GM18907 (cell line): ENCODE data around the gene PASD1.
"Not testable (repeated sequence)": the region's sequence is repeated elsewhere in the genome, so short reads cannot be mapped to it uniquely, and the experiment has no call there.

Experiments used
- ATAC-seq: cut with Tn5 transposase; IDR thresholded peaks from one replicate; pipeline ENCODE4 v1.9.1; 2021; ENCODE audit warnings: mild to moderate bottlenecking, moderate library complexity; ENCODE audit not compliant: unreplicated experiment

PASD1 gene, protein sequence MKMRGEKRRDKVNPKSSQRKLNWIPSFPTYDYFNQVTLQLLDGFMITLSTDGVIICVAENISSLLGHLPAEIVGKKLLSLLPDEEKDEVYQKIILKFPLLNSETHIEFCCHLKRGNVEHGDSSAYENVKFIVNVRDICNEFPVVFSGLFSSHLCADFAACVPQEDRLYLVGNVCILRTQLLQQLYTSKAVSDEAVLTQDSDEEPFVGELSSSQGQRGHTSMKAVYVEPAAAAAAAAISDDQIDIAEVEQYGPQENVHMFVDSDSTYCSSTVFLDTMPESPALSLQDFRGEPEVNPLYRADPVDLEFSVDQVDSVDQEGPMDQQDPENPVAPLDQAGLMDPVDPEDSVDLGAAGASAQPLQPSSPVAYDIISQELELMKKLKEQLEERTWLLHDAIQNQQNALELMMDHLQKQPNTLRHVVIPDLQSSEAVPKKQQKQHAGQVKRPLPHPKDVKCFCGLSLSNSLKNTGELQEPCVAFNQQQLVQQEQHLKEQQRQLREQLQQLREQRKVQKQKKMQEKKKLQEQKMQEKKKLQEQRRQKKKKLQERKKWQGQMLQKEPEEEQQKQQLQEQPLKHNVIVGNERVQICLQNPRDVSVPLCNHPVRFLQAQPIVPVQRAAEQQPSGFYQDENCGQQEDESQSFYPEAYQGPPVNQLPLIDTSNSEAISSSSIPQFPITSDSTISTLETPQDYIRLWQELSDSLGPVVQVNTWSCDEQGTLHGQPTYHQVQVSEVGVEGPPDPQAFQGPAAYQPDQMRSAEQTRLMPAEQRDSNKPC

DNA sequence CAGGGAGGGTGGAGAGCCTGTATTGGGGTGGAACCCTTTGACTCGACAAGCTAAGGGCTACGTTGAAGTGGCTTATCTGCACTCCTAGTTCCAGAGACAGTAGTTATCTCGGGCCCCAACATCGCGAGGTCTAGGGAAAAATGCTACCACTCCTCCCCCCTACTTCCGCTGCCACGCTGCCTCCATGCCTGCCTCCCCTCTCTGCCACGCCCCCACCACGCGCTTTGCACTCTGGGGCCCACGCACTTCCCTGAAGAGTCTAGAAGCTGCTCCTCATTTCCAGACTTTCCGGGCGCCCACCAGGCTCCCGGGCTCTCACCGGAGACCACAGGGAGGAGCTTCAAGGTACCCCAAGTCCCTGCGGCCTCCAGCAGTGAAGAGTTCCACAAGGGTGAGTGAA, at the start of gene PASD1:
Gene PASD1 (plus strand): TSS at position 227 of the 400 bp plus-strand sequence. CDS start 37,879 bp downstream, outside the sequence.
- ATAC-seq, result no peak

DNA sequence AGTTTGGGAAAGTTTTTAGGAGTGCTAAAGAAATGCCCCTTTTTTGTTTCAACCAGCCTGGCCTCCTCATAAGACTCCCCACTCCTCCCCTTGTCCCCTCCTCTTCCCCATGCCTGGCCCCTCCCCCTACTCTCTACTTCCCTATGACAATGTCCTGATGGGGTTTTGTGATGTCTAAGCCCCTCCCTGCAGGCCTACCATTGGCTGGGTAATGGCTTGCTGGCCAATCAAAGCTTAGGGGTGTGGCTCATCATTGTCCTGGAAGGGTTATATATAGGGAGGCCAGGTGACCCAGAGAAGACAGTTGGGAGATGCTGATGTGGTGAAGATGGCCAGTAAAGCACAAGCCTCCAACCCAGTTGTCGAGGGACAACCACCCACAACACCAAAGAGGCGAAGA, 48.2 kb upstream of the PASD1 start:
- ATAC-seq, result no peak

DNA sequence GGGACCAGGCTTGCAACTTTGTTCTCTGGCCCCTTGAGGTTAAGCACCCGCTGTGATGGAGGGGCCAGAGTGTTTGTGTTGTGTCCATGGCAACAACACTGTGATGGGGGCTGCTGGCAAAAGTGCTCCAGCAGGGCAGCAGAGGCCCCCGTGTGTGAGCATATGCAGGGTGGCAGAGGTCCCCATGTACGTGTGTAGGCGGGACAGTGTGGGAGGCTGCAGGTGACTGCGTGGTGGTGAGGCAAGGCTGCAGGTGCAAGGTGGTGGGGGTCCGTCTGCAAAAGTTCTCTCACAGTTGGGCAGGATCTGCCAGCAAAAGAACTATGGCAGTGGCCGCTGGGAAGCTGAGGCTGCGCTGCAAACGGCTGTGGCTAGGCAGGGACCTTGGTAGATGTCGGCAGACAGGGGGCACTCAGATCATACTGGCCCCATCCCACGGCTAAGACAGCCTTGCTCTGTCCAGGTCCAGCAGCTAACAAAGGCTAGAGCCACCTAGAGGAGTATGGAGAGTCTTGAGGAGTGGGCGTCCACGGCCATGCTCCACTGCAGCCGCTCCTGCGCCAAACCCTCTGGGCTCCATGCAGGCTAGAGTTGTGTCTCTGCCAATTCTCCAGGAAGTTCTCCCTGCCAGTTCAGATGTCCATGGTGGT, 46.8 kb upstream of the PASD1 start:
- no peak for ATAC-seq

DNA sequence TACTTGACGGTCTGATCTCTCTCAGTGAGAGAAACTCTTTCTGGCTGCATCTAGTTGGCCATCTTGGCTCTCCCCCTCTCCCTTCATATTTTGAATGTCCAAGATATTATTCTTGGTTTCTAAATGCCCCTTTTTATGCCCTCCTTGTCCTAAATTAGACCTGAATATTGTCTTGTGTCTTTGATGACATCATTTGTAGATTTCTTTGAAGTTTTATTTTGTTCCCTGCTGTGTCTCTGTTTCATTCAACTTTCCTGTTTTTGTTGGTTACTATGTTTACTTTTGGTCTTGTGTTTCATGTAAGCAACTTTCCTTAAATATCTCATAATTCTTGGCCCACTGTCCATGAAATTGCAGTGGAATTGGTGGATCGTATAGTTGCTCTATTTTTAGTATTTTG, 46.1 kb upstream of the PASD1 start:
- ATAC-seq, result no peak

DNA sequence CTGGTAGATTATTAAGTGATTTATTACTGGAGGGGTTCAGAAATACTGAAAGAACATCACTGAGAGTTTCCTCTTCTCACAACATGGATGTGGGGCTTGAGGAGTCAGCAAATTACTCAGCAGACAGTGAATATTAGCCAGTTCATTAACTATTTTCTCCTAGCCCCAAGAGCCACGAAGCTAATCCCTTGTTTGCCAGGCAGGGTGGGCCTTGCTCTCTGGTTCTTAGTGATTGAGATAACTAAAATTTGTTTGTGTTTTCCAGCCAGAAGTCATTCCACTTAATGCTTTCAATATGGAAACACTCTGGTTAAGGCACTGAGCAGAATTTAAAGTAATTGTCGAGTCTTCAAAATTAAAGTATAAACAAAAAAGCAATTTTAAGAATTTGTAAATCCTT, 40.1 kb upstream of the PASD1 start:
- ATAC-seq, result no peak

DNA sequence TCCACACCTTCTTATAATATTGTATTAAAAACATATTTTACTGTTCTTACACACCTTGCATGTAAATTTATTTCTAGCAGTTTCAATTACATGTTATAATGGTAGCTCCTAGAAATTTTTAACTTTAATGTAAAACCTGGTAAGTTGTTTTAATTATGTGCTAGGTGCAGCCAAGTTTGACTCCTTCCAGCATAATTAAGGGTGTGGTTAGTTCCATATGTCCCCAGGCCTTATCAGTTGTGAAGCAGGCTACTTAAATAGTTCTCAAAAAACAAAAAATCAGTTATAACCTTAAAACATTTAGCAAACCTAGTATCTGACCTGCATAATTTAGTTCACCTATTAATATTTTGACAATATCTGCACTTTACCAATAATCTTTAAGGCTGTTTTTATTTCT, 26.9 kb upstream of the PASD1 start:
- ATAC-seq, result no peak

DNA sequence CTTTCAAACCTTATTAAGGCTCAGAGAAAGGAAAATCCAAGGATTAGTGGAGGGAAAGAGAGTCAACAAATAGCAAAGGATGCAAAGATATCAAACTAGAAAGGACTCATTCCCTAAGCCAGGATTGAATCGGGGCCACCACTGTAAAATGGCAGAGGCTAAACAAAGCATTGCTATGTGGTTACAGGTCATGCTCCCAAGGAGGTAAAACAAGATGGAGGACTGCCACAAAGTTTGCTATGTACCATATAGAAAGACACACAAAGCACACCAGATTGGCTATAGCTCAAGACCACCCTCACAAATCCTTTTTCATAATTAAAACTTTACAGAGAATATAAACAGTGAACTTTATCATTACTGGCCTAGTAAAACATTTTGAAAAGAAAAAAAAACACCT, 25.9 kb upstream of the PASD1 start:
- ATAC-seq, result no peak

DNA sequence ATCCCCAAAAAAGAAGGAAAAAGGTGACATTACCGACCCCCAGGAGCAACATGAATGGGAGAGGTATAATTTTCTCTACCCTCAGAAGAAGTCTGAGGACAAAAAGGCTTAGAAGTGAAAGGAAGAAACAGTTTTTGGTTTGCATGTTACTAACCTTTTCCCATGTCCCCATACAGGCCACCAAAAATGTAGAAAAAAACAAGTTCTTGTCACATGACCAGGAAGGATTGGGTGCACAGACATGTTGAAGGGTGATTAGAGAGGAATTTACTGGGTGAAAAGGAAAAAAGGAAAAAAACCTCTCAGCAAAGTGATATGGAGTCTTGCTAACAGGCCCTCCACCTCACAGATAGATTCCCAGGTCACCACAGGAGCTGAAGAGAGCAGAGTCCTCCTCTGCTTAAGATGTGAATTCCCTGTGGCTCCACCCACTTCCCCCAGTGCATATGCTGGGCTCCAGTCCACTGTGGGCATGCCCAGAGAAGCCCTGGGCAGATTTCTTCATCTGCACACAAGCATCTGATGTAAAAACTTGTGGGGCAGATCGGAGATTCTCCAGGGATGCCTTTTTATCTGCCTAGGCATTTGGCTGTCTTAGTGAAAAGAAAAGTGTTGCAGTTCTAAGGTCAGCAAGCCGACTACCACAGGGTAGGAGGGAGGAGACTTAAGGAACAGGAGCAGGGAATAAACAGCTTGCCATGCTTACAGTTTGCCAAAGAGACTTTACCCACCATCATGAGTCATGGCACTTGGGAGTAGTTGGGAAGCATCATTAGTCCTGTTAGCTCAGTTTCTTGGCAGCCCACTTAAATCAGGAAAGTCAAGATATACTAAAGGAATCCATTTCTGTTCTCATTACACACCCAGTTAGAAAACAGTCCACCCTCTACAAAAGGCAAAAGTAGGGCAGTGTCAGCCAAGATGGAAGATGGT, 25.0 kb upstream of the PASD1 start:
- ATAC-seq, result no peak

DNA sequence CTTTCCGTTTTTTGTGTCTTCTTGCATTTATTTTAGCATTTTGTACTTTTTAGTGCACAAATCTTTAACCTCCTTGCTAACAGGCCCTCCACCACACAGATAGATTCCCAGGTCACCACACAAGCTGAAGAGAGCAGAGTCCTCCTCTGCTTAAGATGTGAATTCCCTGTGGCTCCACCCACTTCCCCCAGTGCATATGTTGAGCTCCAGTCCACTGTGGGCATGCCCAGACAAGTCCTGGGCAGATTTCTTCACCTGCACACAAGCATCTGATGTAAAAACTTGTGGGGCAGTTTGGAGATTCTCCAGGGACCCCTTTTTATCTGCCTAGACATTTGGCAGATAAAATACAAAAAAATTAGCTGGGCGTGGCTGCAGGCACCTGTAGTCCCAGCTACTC, 19.8 kb upstream of the PASD1 start:
- peak; percentile 81 for ATAC-seq

DNA sequence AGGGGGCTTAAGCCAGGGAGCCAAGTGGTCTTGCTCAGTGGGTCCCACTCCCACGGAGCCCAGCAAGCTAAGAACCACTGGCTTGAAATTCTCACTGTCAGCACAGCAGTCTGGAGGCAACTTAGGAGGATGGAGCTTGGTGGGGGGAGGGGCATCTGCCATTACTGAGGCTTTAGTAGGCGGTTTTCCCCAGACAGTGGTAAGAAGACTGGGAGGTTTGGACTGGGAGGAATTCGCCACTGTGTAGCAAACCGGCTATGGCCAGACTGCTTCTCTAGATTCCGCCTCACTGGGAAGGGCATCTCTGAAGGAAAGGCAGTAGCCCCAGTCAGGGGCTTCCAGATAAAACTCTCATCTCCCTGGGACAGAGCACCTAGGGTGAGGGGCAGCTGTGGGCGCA, 17.2 kb upstream of the PASD1 start:
- ATAC-seq, result not testable (repeated sequence)

DNA sequence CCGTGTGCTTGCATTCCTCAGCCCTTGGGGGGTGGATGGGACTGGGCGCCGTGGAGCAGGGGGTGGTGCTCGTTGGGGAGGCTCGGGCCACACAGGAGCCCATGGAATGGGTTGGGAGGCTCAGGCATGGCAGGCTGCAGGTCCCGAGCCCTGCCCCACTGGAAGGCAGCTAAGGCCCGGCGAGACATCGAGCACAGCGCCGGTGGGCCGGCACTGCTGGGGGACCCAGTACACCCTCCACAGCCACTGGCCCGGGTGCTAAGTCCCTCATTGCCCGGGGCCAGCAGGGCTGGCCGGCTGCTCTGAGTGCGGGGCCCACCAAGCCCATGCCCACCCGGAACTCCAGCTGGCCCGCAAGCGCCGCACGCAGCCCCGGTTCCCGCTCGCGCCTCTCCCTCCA, 12.3 kb upstream of the PASD1 start:
- not testable (repeated sequence) for ATAC-seq

DNA sequence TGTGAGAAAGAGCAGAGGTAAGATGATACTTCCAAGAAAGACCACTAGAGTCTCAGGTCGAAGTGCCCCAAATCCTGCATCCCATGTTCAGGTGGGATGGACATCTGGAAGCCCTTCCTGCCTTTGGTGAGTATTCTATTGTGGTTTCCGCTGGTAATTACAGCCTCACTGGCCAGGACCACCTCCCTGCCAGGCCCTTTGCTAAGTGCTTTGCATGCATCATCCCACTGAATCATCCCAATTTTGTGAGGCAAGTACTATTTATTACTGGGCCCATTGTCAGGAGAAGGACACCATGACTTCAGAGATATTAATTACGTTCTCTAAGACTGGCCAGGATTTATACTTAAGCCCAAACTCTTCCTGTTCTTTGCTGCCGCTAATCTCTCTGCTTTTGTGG, 10.7 kb upstream of the PASD1 start:
- no peak for ATAC-seq

DNA sequence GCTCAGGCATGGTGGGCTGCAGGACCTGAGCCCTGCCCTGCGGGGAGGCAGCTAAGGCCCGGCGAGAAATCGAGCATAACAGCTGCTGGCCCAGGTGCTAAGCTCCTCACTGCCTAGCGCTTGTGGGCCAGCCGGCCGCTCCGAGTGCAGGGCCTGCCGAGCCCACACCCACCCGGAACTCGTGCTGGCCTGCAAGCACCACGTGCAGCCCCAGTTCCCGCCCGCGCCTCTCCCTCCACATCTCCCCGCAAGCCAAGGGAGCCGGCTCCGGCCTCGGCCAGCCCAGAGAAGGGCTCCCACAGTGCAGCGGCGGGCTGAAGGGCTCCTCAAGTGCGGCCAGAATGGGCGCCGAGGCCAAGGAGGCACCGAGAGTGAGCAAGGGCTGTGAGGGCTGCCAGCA, 8.2 kb upstream of the PASD1 start:
- ATAC-seq, result not testable (repeated sequence)

DNA sequence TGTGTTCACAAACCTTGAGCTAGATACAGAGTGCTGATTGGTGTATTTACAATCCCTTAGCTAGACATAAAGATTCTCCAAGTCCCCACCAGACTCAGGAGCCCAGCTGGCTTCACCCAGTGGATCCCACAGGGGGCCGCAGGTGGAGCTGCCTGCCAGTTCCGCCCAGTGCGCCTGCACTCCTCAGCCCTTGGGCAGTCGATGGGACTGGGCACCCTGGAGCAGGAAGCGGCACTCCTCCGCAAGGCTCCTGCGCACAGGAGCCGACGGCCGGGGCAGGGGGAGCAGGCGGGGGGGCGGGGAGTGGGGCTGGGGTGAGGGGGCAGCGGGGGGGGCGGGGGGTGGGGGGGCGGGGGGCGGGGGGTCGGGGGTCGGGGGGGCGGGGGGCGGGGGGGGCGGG, 990 bp upstream of the PASD1 start:
- ATAC-seq, result not testable (repeated sequence)

DNA sequence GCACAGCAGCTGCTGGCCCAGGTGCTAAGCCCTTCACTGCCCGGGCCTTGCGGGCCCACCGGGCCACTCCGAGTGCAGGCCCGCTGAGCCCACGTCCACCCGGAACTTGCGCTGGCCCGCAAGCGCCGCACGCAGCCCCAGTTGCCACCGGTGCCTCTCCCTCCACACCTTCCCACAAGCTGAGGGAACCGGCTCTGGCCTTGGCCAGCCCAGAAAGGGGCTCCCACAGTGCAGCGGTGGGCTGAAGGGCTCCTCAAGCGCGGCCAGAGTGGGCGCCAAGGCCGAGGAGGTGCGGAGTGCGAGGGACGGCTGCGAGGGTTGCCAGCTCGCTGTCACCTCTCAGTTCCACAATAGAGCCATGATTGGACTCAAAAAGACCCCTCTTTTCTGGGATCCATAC, 472 bp upstream of the PASD1 start:
- not testable (repeated sequence) for ATAC-seq

DNA sequence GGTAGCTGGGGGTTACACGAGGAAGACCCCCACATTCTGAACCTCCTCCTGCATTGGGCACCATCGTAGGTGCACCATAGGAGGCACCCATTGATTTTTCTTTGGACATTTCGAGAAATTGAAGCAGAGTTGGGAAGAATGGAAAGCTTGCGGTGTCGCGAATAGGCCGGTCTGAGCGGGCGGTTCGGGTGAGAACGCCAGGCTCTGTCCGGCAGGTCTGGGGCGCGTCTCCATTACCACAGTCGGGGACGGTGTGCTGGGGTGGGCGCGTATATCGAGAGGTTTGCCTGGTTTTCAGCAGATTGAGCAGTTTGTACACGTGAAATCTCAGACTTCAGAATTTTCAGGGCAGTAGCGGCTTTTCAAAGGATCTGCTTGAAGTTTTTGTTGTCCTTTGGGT, 560 bp downstream of the PASD1 start:
- no peak for ATAC-seq

DNA sequence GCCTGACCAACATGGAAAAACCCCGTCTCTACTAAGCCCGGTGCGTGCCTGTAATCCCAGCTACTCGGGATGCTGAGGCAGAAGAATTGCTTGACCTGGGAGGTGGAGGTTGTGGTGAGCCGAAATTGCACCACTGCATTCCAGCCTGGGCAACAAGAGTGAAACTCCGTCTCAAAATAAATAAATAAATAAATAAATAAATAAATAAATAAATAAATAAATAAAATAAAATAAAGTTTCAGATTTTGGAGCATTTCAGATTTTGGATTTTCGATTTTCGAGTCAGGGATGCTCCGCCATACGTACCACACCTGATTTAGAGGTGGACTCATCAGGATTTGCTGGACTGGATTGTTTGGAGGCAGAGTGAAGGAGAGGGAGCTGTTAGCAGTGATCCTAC, 3.4 kb downstream of the PASD1 start:
- ATAC-seq, result not testable (repeated sequence)

DNA sequence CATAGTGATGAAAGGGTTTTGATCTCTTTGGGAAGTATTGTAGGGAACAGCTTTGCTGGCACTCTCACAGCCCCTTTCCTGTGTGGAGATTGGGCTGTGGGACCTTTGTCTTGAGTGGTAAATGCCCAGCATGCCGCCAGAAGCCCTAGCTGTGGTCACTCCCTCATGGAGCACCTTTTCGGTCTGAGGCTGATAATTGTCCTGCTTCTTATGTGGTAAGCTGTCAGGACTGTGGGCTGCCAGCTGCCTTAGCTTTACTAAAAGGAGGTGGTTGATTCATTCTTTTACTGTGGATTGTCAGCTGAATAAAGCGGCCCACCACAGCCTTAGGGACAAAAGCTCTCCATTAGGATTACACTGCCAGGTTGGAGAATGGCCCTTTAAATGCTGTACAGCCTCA, 7.1 kb downstream of the PASD1 start:
- ATAC-seq, result no peak

DNA sequence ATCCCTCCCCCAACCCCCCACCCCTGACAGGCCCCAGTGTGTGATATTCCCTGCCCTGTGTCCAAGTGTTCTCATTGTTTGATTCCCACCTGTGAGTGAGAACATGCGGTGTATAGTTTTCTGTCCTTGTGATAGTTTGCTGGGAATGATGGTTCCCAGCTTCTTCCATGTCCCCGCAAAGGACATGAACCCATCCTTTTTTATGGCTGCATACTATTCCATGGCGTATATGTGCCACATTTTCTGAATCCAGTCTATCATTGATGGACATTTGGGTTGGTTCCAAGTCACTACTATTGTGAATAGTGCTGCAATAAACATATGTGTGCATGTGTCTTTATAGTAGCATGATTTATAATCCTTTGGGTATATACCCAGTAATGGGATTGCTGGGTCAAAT, 29.9 kb downstream of the PASD1 start:
- ATAC-seq, result not testable (repeated sequence)

DNA sequence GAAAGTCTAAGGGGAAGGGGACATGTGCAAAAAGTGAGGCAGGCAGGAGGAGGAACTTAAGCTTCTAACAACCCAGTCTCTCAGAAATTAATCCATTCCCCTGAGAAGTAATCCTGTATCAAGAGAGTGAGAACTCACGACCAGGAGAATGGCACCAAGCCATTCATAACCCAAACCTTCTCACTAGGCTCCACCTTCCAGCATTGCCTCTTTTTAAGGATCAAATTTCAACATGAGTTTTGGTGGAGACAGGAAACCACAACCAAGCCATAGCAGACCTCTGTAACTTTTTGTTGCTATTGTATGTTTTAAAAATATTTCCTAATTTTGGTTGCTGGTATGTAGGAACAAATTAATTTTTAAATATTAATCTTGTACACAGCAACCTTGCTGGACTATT, 32.8 kb downstream of the PASD1 start:
- no peak for ATAC-seq

DNA sequence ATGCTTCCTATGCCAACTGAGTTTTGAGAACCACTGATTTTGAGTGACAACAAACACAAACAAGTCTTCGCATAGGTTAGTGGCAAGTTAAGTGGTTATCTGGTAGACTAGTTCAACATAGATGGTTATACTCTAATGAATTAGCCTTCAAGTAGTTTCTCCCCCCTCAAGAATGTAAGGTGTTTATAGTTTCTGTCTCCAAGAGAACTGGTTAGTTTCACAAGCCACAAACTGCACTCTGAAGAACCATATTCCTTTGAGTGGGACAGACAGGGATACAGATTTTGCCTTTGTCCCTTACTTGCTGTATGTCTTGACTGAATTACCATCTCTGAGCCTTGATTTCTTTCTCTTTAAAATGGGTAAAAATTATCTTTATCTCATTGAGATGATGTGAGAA, 41.5 kb downstream of the PASD1 start:
- ATAC-seq, result no peak
